Esophagus mucosa (tissue), 1 donor: Measurements from ENCODE around the gene BCORL1. TPM values are rescaled to one million over a fixed set of nuclear protein-coding genes. Genes with fewer than 3 reads are reported as not detected.
A peak's percentile ranks its signal among the peaks of the same experiment; 100 is the strongest.

Experiments
- ATAC-seq: fragments of 200-7000 bp; cut with Tn5 transposase; one replicate; pipeline ENCODE4 v1.9.1; 2020
- total RNA-seq: library from RNA; stranded (reverse); gene quantifications from one replicate; pipeline ENCODE4 v1.2.4, GENCODE V29; 2023
- donor health status: DM: yes; HTN: yes; CAD: no.

Gene BCORL1
- total RNA-seq, 1 donor from 2014 or later: 2.6 TPM

GRCh38 chrX:130012683-130013082, 30.2 kb downstream of the BCORL1 start:
- no peak for ATAC-seq

GRCh38 chrX:130013661-130014060, 31.2 kb downstream of the BCORL1 start:
- no peak for ATAC-seq

GRCh38 chrX:130014356-130014755, 31.9 kb downstream of the BCORL1 start:
- ATAC-seq: no peak

GRCh38 chrX:130014770-130015169, 32.3 kb downstream of the BCORL1 start:
- no peak for ATAC-seq

GRCh38 chrX:130015181-130015580, 32.7 kb downstream of the BCORL1 start:
- no peak for ATAC-seq

GRCh38 chrX:130018143-130018542, 35.7 kb downstream of the BCORL1 start:
- ATAC-seq: no peak

GRCh38 chrX:130020661-130021324, 38.4 kb downstream of the BCORL1 start:
- ATAC-seq: no peak

GRCh38 chrX:130024127-130024526, 41.7 kb downstream of the BCORL1 start:
- ATAC-seq: peak; percentile 93

- no peak for ATAC-seq
These were observed 42.8 kb downstream of the BCORL1 start for GRCh38 chrX:130025256-130025655.

GRCh38 chrX:130027569-130027968, 45.1 kb downstream of the BCORL1 start:
- ATAC-seq: no peak

GRCh38 chrX:130028196-130028595, 45.8 kb downstream of the BCORL1 start:
- no peak for ATAC-seq

- ATAC-seq: no peak
These were observed 48.4 kb downstream of the BCORL1 start for GRCh38 chrX:130030826-130031225.

- ATAC-seq: no peak
These were observed 50.1 kb downstream of the BCORL1 start for GRCh38 chrX:130032552-130032951.

GRCh38 chrX:130034178-130034577, 51.7 kb downstream of the BCORL1 start:
- no peak for ATAC-seq

- no peak for ATAC-seq
These were observed 57.4 kb downstream of the BCORL1 start for GRCh38 chrX:130039847-130040246.

- ATAC-seq: no peak
These were observed 65.0 kb downstream of the BCORL1 start for GRCh38 chrX:130047416-130047815.

GRCh38 chrX:130048686-130049222, 66.3 kb downstream of the BCORL1 start:
- no peak for ATAC-seq

- ATAC-seq: no peak
These were observed 67.4 kb downstream of the BCORL1 start for GRCh38 chrX:130049821-130050220.

- ATAC-seq: no peak
These were observed 68.9 kb downstream of the BCORL1 start for GRCh38 chrX:130051176-130051845.

GRCh38 chrX:130053236-130053635, 70.8 kb downstream of the BCORL1 start:
- no peak for ATAC-seq

GRCh38 chrX:130055103-130055502, 72.7 kb downstream of the BCORL1 start:
- ATAC-seq: no peak

GRCh38 chrX:130055899-130056298, 73.5 kb downstream of the BCORL1 start:
- no peak for ATAC-seq

- no peak for ATAC-seq
These were observed 74.8 kb downstream of the BCORL1 start for GRCh38 chrX:130057209-130057608.

- ATAC-seq: no peak
These were observed 76.2 kb downstream of the BCORL1 start for GRCh38 chrX:130058652-130059051.
